H9 (cell line): Measurements from ENCODE around the gene PPP2R5B. TPM values are rescaled to one million over a fixed set of nuclear protein-coding genes. Genes with fewer than 3 reads are reported as not detected.

ENCODE experiments used
- DNase-seq: peaks from one replicate; pipeline ENCODE4 v3.0.0-alpha.2; 2017
- H2AFZ ChIP-seq: one replicate; pipeline ENCODE4 v1.6.1; 2013; ENCODE audit warnings: mild to moderate bottlenecking, low read length, control low read depth, moderate library complexity
- H2AK5ac ChIP-seq: 2 replicates; pipeline ENCODE4 v1.6.1; 2013; ENCODE audit warnings: low read length, control low read depth, mixed read lengths; ENCODE audit not compliant: insufficient read length
- H2BK120ac ChIP-seq: one replicate; pipeline ENCODE4 v1.6.1; 2013; ENCODE audit warnings: low read depth, mild to moderate bottlenecking, low read length, control low read depth, inconsistent platforms; ENCODE audit not compliant: poor library complexity, severe bottlenecking
- H2BK12ac ChIP-seq: 2 replicates; pipeline ENCODE4 v1.6.1; 2013; ENCODE audit warnings: low read length, control low read depth, mixed read lengths, low read depth; ENCODE audit not compliant: insufficient read length
- H2BK15ac ChIP-seq: 2 replicates; pipeline ENCODE4 v1.6.1; 2013; ENCODE audit warnings: low read depth, low read length, control low read depth
- H2BK20ac ChIP-seq: one replicate; pipeline ENCODE4 v1.6.1; 2013; ENCODE audit warnings: low read depth, mild to moderate bottlenecking, low read length, control low read depth, inconsistent platforms; ENCODE audit not compliant: poor library complexity, severe bottlenecking
- H2BK5ac ChIP-seq: 2 replicates; pipeline ENCODE4 v1.6.1; 2013; ENCODE audit warnings: low read length, control low read depth, mixed read lengths; ENCODE audit not compliant: insufficient read length
- H3K14ac ChIP-seq: 2 replicates; pipeline ENCODE4 v1.6.1; 2013; ENCODE audit warnings: low read length, control low read depth; ENCODE audit not compliant: insufficient read depth
- H3K18ac ChIP-seq: 2 replicates; pipeline ENCODE4 v1.6.1; 2013; ENCODE audit warnings: low read depth, mild to moderate bottlenecking, mixed read lengths, low read length, control low read depth; ENCODE audit not compliant: insufficient read length
- H3K23ac ChIP-seq: 2 replicates; pipeline ENCODE4 v1.6.1; 2013; ENCODE audit warnings: low read length, control low read depth, mixed read lengths, low read depth; ENCODE audit not compliant: insufficient read length
- H3K23me2 ChIP-seq: 2 replicates; pipeline ENCODE4 v1.6.1; 2013; ENCODE audit warnings: low read depth, mild to moderate bottlenecking, mixed read lengths, low read length, control low read depth; ENCODE audit not compliant: insufficient read length, poor library complexity, severe bottlenecking
- H3K27ac ChIP-seq: 2 replicates; pipeline ENCODE4 v1.5.1; 2013; ENCODE audit warnings: low read length, control low read depth, mixed read lengths, low read depth; ENCODE audit not compliant: insufficient read length
- H3K27me3 ChIP-seq: 2 replicates; pipeline ENCODE4 v1.6.1; 2013; ENCODE audit warnings: low read length, control low read depth, inconsistent platforms; ENCODE audit not compliant: insufficient read depth
- H3K4ac ChIP-seq: 2 replicates; pipeline ENCODE4 v1.6.1; 2013; ENCODE audit warnings: low read depth, mild to moderate bottlenecking, control low read depth, inconsistent platforms, low read length, moderate library complexity
- H3K4me1 ChIP-seq: 2 replicates; pipeline ENCODE4 v1.6.1; 2013; ENCODE audit warnings: low read length, control low read depth, inconsistent platforms; ENCODE audit not compliant: insufficient read depth
- H3K4me2 ChIP-seq: 2 replicates; pipeline ENCODE4 v1.6.1; 2013; ENCODE audit warnings: low read length, control low read depth, mixed read lengths; ENCODE audit not compliant: insufficient read length, insufficient read depth
- H3K56ac ChIP-seq: 2 replicates; pipeline ENCODE4 v1.6.1; 2013; ENCODE audit warnings: low read depth, mild to moderate bottlenecking, mixed read lengths, low read length, control low read depth; ENCODE audit not compliant: insufficient read length
- H3K79me1 ChIP-seq: 2 replicates; pipeline ENCODE4 v1.6.1; 2013; ENCODE audit warnings: low read depth, mild to moderate bottlenecking, moderate library complexity, low read length, control low read depth, inconsistent platforms; ENCODE audit not compliant: insufficient read depth, poor library complexity, severe bottlenecking
- H3K79me2 ChIP-seq: 2 replicates; pipeline ENCODE4 v1.6.1; 2013; ENCODE audit warnings: low read length, control low read depth, inconsistent platforms; ENCODE audit not compliant: insufficient read depth
- H3K9ac ChIP-seq: 2 replicates; pipeline ENCODE4 v1.6.1; 2013; ENCODE audit warnings: low read length, control low read depth, mixed read lengths; ENCODE audit not compliant: insufficient read length; ENCODE audit errors: extremely low read depth
- H3K9me3 ChIP-seq: one replicate; pipeline ENCODE4 v1.6.1; 2013; ENCODE audit warnings: low read depth, low read length, inconsistent platforms; ENCODE audit not compliant: control insufficient read depth
- H3T11ph ChIP-seq: one replicate; pipeline ENCODE4 v1.6.1; 2013; ENCODE audit warnings: mild to moderate bottlenecking, low read length, control low read depth, inconsistent platforms
- H4K20me1 ChIP-seq: one replicate; pipeline ENCODE4 v1.6.1; 2013; ENCODE audit not compliant: control insufficient read depth, insufficient read length, insufficient read depth
- H4K5ac ChIP-seq: 2 replicates; pipeline ENCODE4 v1.6.1; 2013; ENCODE audit warnings: low read depth, mild to moderate bottlenecking, mixed read lengths, low read length, control low read depth; ENCODE audit not compliant: insufficient read length
- H4K8ac ChIP-seq: replicated peaks from 2 replicates; pipeline ENCODE4 v1.6.1; 2013; ENCODE audit warnings: low read length, control low read depth, mixed read lengths, low read depth; ENCODE audit not compliant: insufficient read length
- H4K91ac ChIP-seq: 2 replicates; pipeline ENCODE4 v1.6.1; 2013; ENCODE audit warnings: low read depth, mild to moderate bottlenecking, moderate library complexity, mixed read lengths, low read length, control low read depth; ENCODE audit not compliant: insufficient read length
- H3K27ac Mint-ChIP-seq, 3 experiments: 2 replicates in 2 of 3; 3 replicates in 1 of 3; pipeline ENCODE4 v1.8.0; 2020 to 2021; ENCODE audit warnings: mixed read lengths in 3 of 3, mild to moderate bottlenecking in 1 of 3, moderate library complexity in 1 of 3
- H3K27me3 Mint-ChIP-seq: 2 replicates; pipeline ENCODE4 v1.8.0; 2021; ENCODE audit warnings: low read depth, mild to moderate bottlenecking, moderate library complexity, mixed read lengths
- H3K36me3 Mint-ChIP-seq, 3 experiments: 2 replicates in 2 of 3; 3 replicates in 1 of 3; pipeline ENCODE4 v1.8.0; 2020 to 2021; ENCODE audit warnings: low read depth in 3 of 3, mixed read lengths in 3 of 3; ENCODE audit not compliant: insufficient read depth in 1 of 3
- H3K4me1 Mint-ChIP-seq, 2 experiments: 2 replicates each; pipeline ENCODE4 v1.8.0; 2020; ENCODE audit warnings: mixed read lengths in 2 of 2
- H3K4me3 Mint-ChIP-seq, 2 experiments: 2 replicates in 1 of 2; 3 replicates in 1 of 2; pipeline ENCODE4 v1.8.0; 2020 to 2021; ENCODE audit warnings: mild to moderate bottlenecking in 2 of 2, mixed read lengths in 2 of 2, moderate library complexity in 1 of 2
- H3K9me3 Mint-ChIP-seq, 2 experiments: 2 replicates in 1 of 2; 3 replicates in 1 of 2; pipeline ENCODE4 v1.8.0; 2020; ENCODE audit warnings: mild to moderate bottlenecking in 2 of 2, mixed read lengths in 2 of 2, moderate library complexity in 1 of 2
- CTCF ChIP-seq: fragments of 200-600 bp; sonication (generic); conservative IDR thresholded peaks from 3 replicates; pipeline ENCODE4 v1.8.0; 2021; ENCODE audit warnings: antibody characterized with exemption, mild to moderate bottlenecking
- WGBS: extraction: QIAGEN DNeasy Blood & Tissue Kit; methylation state at CpG from one replicate; pipeline ENCODE4 v1.1.7; 2013; ENCODE audit warnings: missing lambda C conversion rate, low lambda C conversion rate, mixed read lengths; ENCODE audit not compliant: insufficient read length; ENCODE audit errors: extremely low coverage; 5-methylcytosine and 5-hydroxymethylcytosine counted together
- total RNA-seq: library from RNA; stranded (reverse); gene quantifications from 2 replicates; pipeline ENCODE4 v1.2.1, GENCODE V29; 2021

Gene PPP2R5B
- total RNA-seq, 1 experiment from 2014 or later: 6.3 TPM

GRCh38 chr11:64932324-64932723, 7.8 kb downstream of the PPP2R5B start:
- H3K23ac ChIP-seq: no peak overlapping the region

More at GRCh38 chr11:64932324-64932723, 7.8 kb downstream of the PPP2R5B start:
- TF ChIP-seq CTCF: no peak
- Histone ChIP-seq H2AFZ (no peak overlapping the region), H2BK12ac (no peak overlapping the region), H2BK15ac (no peak overlapping the region), H3K14ac (no peak overlapping the region), H3K4ac (no peak overlapping the region), H4K91ac (no peak overlapping the region), H3K9me3 (no peaks in the 10 kb centered on the region), H3K9ac (no peak overlapping the region), H2BK120ac (no peak overlapping the region), H4K8ac (no peak overlapping the region), H3K79me2 (no peaks in the 10 kb centered on the region), H3K23me2 (peaks cover 4% of the 10 kb centered on the region), H3T11ph (no peak overlapping the region), H2BK20ac (no peak overlapping the region), H4K20me1 (no peaks in the 10 kb centered on the region), H2AK5ac (no peak overlapping the region), H3K27ac (no peak overlapping the region), H3K27me3 (no peaks in the 10 kb centered on the region), H3K56ac (no peak overlapping the region), H3K4me2 (no peak overlapping the region), H2BK5ac (no peak overlapping the region), H3K4me1 (peaks cover 7% of the 10 kb centered on the region; the same call in 1 of the 2 replicates), H4K5ac (no peak overlapping the region), H3K18ac (no peak overlapping the region), H3K79me1 (no peaks in the 10 kb centered on the region)
- no CpG with 5 or more reads among the region's 5 CpGs for WGBS
- Mint-ChIP-seq H3K36me3 (peaks cover 0 to 4% (median 0%) of the 10 kb centered on the region in 3 experiments; a peak in 2 of 7 replicates), H3K9me3 (no peaks in the 10 kb centered on the region), H3K27ac (no peak overlapping the region), H3K4me1 (peaks cover 16 to 40% of the 10 kb centered on the region in 2 experiments), H3K27me3 (peaks cover 2% of the 10 kb centered on the region), H3K4me3 (no peak overlapping the region)
- DNase-seq: no peak
